ENCODE data around the gene COBL. TPM values are rescaled to one million over a fixed set of nuclear protein-coding genes. Genes with fewer than 3 reads are reported as not detected.

COBL gene
- total RNA-seq, 1 experiment from 2014 or later: 0.81 TPM

DNA sequence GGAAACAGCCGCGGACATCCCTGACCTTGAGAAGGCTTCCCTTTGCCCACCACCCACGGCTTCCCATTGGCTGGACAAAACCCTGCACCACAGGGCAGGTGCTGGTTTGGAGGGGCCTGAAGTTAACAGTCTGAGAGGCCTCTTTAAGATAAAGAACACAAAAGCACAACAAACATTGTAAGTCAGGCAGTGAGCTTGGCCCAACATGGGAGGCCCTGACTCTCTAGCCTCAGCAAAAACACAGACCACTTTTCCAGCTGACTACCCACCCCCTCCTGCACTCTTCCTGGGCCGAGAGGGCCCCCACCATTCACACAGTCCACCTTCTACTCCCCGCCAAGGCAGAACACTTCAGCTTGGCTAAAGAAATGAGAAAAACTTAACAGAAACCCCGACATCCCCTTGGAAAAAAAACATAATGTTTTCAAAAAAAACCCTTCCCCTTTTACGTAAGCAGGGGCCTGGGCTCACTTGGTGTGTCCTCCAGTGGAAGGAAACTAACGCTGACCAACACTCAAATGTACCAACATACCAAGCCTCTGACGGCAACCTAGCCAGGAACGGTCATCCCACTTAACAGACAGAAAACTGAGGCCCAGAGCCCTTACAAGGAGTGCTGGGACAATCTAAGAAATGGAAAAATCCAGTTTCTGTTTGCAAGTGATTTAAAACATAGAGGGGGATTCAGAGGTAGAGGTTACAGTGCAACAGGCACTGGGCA, 80.9 kb downstream of the COBL start:
- no peak for DNase-seq (ENCODE audit: low spot score)

GRCh38 chr7:51234609-51235308, 81.8 kb downstream of the COBL start:
- DNase-seq (ENCODE audit: low spot score): no peak

- no peak for DNase-seq (ENCODE audit: low spot score)
These were observed 82.5 kb downstream of the COBL start for GRCh38 chr7:51234139-51234538.

- DNase-seq (ENCODE audit: low spot score): no peak
These were observed 83.2 kb downstream of the COBL start for GRCh38 chr7:51233374-51233773.

DNA sequence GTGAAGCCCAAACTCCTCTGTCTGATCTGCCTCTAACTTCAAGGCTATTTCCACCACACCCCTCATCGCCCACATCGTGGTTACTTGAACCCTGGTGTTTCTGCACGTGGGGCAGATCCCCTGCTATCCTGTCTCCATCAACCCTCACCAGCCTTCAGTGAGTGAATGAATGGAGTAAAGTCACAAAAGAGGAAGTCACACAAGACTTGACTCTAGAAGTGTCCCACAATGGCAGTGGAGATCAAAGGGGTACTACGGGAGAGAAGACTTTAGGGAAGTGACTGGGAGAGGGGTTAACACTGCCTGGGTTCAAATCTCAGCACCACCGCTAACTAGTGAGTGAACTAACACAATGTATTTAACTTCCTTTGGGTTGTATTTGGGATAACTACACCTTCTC, 85.9 kb downstream of the COBL start:
- no peak for DNase-seq (ENCODE audit: low spot score)

GRCh38 chr7:51230324-51230625, 86.3 kb downstream of the COBL start:
- no peak for DNase-seq (ENCODE audit: low spot score)

- DNase-seq (ENCODE audit: low spot score): no peak
These were observed 86.8 kb downstream of the COBL start for GRCh38 chr7:51229620-51230323.

GRCh38 chr7:51229106-51229537, 87.5 kb downstream of the COBL start:
- no peak for DNase-seq (ENCODE audit: low spot score)

DNA sequence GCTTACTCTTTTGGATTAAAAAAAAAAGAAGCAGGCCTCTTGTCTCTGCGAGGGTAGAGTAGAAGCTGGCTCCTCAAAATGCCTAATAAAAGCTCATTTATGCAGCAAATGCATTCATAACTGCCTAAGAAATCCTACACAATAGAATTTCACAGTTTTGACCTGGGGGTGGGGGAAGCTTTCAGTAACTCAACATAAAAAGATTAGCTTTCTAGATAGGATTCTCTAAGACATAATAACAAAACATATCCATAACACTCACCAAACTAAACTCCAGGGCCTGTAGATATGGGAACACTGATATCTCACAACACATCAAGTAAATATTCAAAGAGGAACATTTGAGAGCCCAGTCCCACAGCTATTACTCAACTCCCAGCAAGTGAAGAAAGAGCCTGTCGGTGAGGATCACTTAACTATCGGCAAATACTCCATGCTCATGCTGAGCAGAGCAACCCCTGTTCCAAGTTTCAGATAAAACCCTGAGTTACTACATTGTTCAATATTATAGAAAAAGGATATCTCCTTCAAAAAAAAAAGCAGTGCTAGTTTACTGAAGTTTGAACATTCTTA, 88.1 kb downstream of the COBL start:
- no peak for DNase-seq (ENCODE audit: low spot score)

DNA sequence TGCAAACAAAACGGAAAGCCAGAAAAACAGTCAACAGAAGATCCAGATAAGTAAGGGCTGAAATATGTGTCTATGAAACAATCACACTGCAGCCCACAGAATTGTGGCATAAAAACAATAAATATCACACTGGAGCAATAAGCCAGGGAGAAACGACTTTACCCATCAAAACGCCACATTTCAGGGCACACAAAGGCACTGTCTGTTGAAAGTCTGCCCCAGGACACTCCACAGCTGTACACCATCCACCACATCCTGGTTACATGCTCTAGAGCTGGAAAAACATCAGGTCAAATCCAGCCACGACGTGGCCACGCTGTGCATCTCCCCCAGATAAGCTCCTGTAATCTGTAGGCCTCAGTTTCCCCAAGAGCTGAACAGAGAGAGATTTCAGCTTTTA, 88.7 kb downstream of the COBL start:
- DNase-seq (ENCODE audit: low spot score): no peak

GRCh38 chr7:51226916-51227535, 89.6 kb downstream of the COBL start:
- no peak for DNase-seq (ENCODE audit: low spot score)

DNA sequence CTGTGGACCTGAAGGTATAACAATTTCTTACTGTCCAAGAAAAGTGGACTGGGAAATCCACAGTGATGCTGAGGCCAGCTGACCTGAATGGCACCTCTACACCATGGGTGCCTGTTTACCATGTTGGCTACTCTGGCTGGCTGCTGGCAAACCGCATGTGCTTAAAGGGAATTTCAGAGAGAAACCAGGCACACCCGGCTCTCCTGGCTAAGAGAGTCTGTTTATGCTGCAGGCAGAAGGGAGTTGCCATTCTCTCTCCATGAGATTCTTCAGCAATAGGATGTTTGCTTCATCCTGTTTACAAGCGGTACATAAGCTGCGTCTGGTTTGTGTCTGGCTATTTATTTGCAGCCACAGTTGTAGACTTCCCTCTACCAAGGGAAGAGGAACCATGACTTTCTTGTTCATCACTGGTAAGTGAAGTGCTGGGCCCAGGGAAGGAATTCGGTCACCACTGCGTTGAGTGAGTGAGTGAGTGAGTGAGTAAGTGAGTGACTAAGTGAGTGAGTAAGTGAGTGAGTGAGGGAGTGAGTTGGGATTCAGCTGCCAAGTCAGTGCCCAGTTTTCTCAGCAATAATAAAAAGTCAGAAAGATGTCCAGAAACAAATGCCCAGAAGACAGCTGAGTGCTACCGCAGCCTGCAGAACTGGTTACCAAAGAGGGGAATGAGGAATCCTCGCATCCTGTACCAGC, 90.4 kb downstream of the COBL start:
- no peak for DNase-seq (ENCODE audit: low spot score)

DNA sequence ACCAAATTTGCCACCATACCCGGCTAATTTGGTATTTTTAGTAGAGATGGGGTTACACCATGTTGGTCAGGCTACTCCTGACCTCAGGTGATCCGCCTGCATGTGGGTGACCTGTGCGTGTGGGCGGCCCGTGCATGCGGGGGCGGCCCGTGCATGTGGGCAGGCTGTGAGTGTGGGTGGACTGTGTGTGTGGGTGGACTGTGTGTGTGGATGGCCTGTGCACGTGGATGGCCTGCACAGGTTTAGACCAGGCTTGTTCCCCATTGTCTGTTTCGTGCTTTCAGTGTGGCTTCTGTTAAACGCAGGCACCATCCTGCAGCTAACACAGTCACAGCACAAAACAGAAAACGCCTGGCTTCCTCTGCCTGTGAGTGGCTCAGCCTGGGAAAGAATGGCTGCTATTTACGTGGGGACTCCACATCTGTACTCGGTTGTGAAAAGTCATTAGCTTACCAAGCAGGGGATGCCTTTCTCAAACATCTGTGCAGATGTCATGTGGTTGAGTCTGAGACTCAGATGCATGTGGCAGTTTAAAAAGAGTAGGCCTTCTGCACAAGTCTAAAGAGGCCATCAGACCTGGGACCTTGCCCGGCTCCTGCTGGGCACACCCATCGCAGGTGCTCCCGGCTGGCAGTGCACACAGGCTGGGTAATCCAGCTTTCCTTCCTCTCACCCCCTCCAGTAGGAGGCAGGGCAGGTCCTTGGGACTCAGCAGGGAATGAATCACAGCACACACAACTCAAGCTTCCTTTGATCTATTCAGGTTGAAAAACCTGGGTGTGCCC, 91.6 kb downstream of the COBL start:
- DNase-seq (ENCODE audit: low spot score): no peak

GRCh38 chr7:51223505-51223904, 93.1 kb downstream of the COBL start:
- no peak for DNase-seq (ENCODE audit: low spot score)

DNA sequence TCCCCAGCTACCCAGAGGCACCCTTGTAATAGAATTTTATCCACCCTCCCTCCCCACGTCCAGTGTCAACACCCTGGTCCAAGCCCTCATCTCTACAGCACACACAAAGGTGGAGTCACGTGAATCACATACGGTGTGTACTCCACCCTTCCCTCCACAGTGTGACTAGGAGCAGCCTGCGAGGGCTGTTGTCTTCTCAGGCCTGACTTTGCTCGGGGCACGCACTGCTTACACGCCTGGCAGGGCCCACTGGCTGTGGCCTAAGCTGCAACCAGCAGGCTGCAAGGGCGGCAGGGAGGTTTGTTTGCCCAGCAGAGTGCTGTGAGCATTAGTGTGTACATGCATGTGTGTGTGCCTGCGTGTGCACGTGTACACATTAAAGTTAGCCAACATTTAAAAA, 93.7 kb downstream of the COBL start:
- DNase-seq (ENCODE audit: low spot score): no peak

- DNase-seq (ENCODE audit: low spot score): no peak
These were observed 96.4 kb downstream of the COBL start for GRCh38 chr7:51220226-51220625.

- DNase-seq (ENCODE audit: low spot score): peak; percentile 13
These were observed 97.2 kb downstream of the COBL start for GRCh38 chr7:51219261-51219988.

DNA sequence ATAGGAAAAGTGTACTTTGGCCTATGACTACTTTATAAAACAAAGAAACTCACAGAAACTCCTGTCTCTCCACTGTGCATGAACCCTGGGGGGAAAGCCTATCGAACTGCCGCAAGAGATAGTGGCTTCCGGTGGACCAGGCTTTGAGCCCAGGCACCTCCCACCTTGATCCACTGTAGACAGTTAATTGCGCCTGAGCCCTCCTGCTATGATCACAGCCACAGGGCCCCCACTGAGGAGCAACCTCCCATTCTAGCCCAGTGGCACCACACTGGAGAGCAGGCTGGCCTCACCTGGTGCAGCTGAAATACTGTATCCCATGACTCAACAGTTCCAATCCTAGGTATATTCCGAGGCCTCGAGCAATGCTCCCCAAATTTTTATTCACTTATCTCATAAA, 98.8 kb downstream of the COBL start:
- no peak for DNase-seq (ENCODE audit: low spot score)

- no peak for DNase-seq (ENCODE audit: low spot score)
These were observed 102.5 kb downstream of the COBL start for GRCh38 chr7:51214098-51214497.

DNA sequence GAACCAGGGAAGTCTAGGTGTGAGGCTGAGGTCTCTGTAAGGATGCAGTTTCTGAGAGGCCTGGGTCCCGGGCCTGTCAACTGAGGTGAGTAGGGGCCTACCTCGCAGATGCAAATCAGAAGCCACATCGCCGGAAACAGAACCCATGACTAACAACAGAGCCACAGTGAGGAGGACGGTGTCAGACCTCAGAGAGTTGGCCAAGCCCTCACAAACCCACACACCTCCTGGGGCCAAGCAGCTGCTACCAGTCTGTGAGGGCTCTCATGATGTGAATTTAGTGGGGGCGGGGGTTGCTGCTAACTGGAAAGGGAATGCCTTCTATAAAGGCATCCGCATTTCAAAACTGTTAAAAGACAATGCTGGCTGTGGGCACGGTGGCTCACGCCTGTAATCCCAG, 103.0 kb downstream of the COBL start:
- DNase-seq (ENCODE audit: low spot score): no peak

Data from H4 (cell line).